Spleen (tissue), 7 donors: ENCODE results near the gene SSBP3.

ENCODE experiments used
- POLR2A ChIP-seq, 3 donors: fragments of 450-650 bp; IDR thresholded peaks; one replicate each; pipeline ENCODE4 v1.5.1; 2017; ENCODE audit warnings: antibody characterized with exemption in 3 of 3, mild to moderate bottlenecking in 1 of 3
- POLR2AphosphoS5 ChIP-seq, 3 donors: sonication (generic); formaldehyde crosslinking; IDR thresholded peaks; one replicate each; pipeline ENCODE4 v1.5.1; 2017; ENCODE audit warnings: antibody characterized with exemption in 3 of 3
- TF ChIP-seq, protein P1 (sequence below), 11 experiments: fragments of 200-600 bp in 7 of 11; fragments of 450-650 bp in 4 of 11; sonication (generic) in 4 of 11; IDR thresholded peaks in 8 of 11; conservative IDR thresholded peaks in 3 of 11; 1 replicate in 7 of 11; 2 replicates in 4 of 11; pipeline versions ENCODE4 v1.4.0 to v1.8.0; 2016 to 2021; ENCODE audit warnings: antibody characterized with exemption in 11 of 11, inconsistent platforms in 4 of 11, mild to moderate bottlenecking in 1 of 11
- donor health status: DM: no; HTN: no; CAD: no; lungs with moderate emphysema.
- donor health status: DM: no; HTN: no; CAD: no.
- donor health status: DM: no; HTN: no; CAD: no.

DNA sequence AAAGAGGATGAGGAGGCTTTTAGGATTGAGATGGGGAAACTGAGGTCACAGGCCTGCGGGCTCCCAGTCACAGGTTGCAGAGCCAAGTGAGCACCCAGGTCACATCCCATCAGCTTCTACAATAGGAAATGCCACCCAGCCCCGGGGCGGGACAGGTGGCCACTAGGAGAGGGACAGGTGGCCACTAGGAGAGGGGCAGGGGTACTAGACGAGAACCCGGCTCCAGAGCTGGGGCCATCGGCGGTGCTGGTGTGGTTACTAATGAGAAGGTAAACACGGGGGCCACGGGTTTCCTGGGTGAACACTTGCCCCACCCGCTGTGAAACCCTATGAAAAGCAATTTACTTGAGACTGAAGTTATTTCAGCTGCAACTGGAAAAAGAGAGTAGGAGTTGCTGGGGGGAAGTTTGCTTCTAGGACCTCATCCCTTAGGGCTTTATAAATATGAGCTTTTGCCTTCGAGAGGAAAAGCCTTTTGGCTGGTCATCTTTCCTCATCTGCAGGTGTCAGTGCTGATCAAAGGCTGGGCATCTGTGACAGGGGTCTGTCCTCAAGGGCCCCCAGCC is 153.7 kb downstream of the SSBP3 start:
- no peak for TF ChIP-seq POLR2A (IDR thresholded peaks at IDR 0.05)
- TF ChIP-seq, protein P1, sequence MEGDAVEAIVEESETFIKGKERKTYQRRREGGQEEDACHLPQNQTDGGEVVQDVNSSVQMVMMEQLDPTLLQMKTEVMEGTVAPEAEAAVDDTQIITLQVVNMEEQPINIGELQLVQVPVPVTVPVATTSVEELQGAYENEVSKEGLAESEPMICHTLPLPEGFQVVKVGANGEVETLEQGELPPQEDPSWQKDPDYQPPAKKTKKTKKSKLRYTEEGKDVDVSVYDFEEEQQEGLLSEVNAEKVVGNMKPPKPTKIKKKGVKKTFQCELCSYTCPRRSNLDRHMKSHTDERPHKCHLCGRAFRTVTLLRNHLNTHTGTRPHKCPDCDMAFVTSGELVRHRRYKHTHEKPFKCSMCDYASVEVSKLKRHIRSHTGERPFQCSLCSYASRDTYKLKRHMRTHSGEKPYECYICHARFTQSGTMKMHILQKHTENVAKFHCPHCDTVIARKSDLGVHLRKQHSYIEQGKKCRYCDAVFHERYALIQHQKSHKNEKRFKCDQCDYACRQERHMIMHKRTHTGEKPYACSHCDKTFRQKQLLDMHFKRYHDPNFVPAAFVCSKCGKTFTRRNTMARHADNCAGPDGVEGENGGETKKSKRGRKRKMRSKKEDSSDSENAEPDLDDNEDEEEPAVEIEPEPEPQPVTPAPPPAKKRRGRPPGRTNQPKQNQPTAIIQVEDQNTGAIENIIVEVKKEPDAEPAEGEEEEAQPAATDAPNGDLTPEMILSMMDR (IDR thresholded peaks at IDR 0.05 in 8 of 11, conservative IDR thresholded peaks at IDR 0.05 in 3 of 11) = no peak
- TF ChIP-seq POLR2AphosphoS5 (IDR thresholded peaks at IDR 0.05) = no peak
